Measurements from ENCODE around the gene THAP11. TPM values are rescaled to one million over a fixed set of nuclear protein-coding genes. Genes with fewer than 3 reads are reported as not detected.

The THAP11 gene
- total and polyA plus RNA-seq, 2 of the 13 experiments (the other 11 are each of a cell fraction or from before 2014, with no cell fraction given) = 44.2 to 53.4 TPM

GRCh38 chr16:67865318-67865717, 23.2 kb downstream of the THAP11 start (continued):
- TF ChIP-seq REST (IDR thresholded peaks at IDR 0.05; ENCODE audit: borderline replicate concordance in 1 of 2, low read depth in 1 of 2, low read length in 2 of 2) = no peak
- TF ChIP-seq ZNF264 (CRISPR knock-in tag; IDR thresholded peaks at IDR 0.05) = no peak
- no peak for TF ChIP-seq NR2F6 (IDR thresholded peaks at IDR 0.05)
- peak; percentile 31; the same call in 1 of the 2 replicates for TF ChIP-seq NR2F6 (CRISPR knock-in tag; IDR thresholded peaks at IDR 0.05)
- TF ChIP-seq TFDP1 (CRISPR knock-in tag; IDR thresholded peaks at IDR 0.05; ENCODE audit: borderline replicate concordance) = peak; percentile 33; the same call in 1 of the 2 replicates
- no peak for TF ChIP-seq NFIB (CRISPR knock-in tag; IDR thresholded peaks at IDR 0.05; ENCODE audit: borderline replicate concordance)
- TF ChIP-seq ZNF704 (CRISPR knock-in tag; IDR thresholded peaks at IDR 0.05; ENCODE audit: borderline replicate concordance) = no peak
- TF ChIP-seq, protein P1, sequence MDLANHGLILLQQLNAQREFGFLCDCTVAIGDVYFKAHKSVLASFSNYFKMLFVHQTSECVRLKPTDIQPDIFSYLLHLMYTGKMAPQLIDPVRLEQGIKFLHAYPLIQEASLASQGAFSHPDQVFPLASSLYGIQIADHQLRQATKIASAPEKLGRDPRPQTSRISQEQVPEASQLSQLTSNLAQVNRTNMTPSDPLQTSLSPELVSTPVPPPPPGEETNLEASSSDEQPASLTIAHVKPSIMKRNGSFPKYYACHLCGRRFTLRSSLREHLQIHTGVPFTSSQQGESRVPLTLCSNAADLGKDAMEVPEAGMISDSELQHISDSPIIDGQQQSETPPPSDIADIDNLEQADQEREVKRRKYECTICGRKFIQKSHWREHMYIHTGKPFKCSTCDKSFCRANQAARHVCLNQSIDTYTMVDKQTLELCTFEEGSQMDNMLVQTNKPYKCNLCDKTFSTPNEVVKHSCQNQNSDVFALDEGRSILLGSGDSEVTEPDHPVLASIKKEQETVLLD (CRISPR knock-in tag; IDR thresholded peaks at IDR 0.05; ENCODE audit: low read depth) = no peak
- no peak for TF ChIP-seq MAFG (CRISPR knock-in tag; IDR thresholded peaks at IDR 0.05)
- TF ChIP-seq MLLT10 (CRISPR knock-in tag; IDR thresholded peaks at IDR 0.05) = no peak
- no peak for TF ChIP-seq CSRNP2 (CRISPR knock-in tag; conservative IDR thresholded peaks at IDR 0.05; ENCODE audit: low read depth)
- TF ChIP-seq MYNN (CRISPR knock-in tag; IDR thresholded peaks at IDR 0.05; ENCODE audit: low read depth) = no peak
- TF ChIP-seq, protein P2, sequence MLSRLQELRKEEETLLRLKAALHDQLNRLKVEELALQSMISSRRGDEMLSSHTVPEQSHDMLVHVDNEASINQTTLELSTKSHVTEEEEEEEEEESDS (CRISPR knock-in tag; IDR thresholded peaks at IDR 0.05; ENCODE audit: borderline replicate concordance) = no peak
- no peak for TF ChIP-seq TOPORS (CRISPR knock-in tag; IDR thresholded peaks at IDR 0.05)
- no peak for TF ChIP-seq AKAP8 (CRISPR knock-in tag; IDR thresholded peaks at IDR 0.05)
- TF ChIP-seq ISX (CRISPR knock-in tag; conservative IDR thresholded peaks at IDR 0.05) = no peak
- TF ChIP-seq ZSCAN31 (CRISPR knock-in tag; IDR thresholded peaks at IDR 0.05; ENCODE audit: low read depth) = no peak
- no peak for TF ChIP-seq ARNT (IDR thresholded peaks at IDR 0.05)
- no peak for TF ChIP-seq HNRNPUL1 (IDR thresholded peaks at IDR 0.05; ENCODE audit: low read depth, low read length)
- TF ChIP-seq ARID2 (CRISPR knock-in tag; IDR thresholded peaks at IDR 0.05; ENCODE audit: borderline replicate concordance) = no peak

Data from HepG2 (cell line).